H9 (cell line): ENCODE results near the gene F5. TPM values are rescaled to one million over a fixed set of nuclear protein-coding genes. Genes with fewer than 3 reads are reported as not detected.

Experiments used
- DNase-seq: peaks from one replicate; pipeline ENCODE4 v3.0.0-alpha.2; 2017
- H2AFZ ChIP-seq: one replicate; pipeline ENCODE4 v1.6.1; 2013; ENCODE audit warnings: mild to moderate bottlenecking, low read length, control low read depth, moderate library complexity
- H2AK5ac ChIP-seq: 2 replicates; pipeline ENCODE4 v1.6.1; 2013; ENCODE audit warnings: low read length, control low read depth, mixed read lengths; ENCODE audit not compliant: insufficient read length
- H2BK120ac ChIP-seq: one replicate; pipeline ENCODE4 v1.6.1; 2013; ENCODE audit warnings: low read depth, mild to moderate bottlenecking, low read length, control low read depth, inconsistent platforms; ENCODE audit not compliant: poor library complexity, severe bottlenecking
- H2BK12ac ChIP-seq: 2 replicates; pipeline ENCODE4 v1.6.1; 2013; ENCODE audit warnings: low read length, control low read depth, mixed read lengths, low read depth; ENCODE audit not compliant: insufficient read length
- H2BK15ac ChIP-seq: 2 replicates; pipeline ENCODE4 v1.6.1; 2013; ENCODE audit warnings: low read depth, low read length, control low read depth
- H2BK20ac ChIP-seq: one replicate; pipeline ENCODE4 v1.6.1; 2013; ENCODE audit warnings: low read depth, mild to moderate bottlenecking, low read length, control low read depth, inconsistent platforms; ENCODE audit not compliant: poor library complexity, severe bottlenecking
- H2BK5ac ChIP-seq: 2 replicates; pipeline ENCODE4 v1.6.1; 2013; ENCODE audit warnings: low read length, control low read depth, mixed read lengths; ENCODE audit not compliant: insufficient read length
- H3K14ac ChIP-seq: 2 replicates; pipeline ENCODE4 v1.6.1; 2013; ENCODE audit warnings: low read length, control low read depth; ENCODE audit not compliant: insufficient read depth
- H3K18ac ChIP-seq: 2 replicates; pipeline ENCODE4 v1.6.1; 2013; ENCODE audit warnings: low read depth, mild to moderate bottlenecking, mixed read lengths, low read length, control low read depth; ENCODE audit not compliant: insufficient read length
- H3K23ac ChIP-seq: 2 replicates; pipeline ENCODE4 v1.6.1; 2013; ENCODE audit warnings: low read length, control low read depth, mixed read lengths, low read depth; ENCODE audit not compliant: insufficient read length
- H3K23me2 ChIP-seq: 2 replicates; pipeline ENCODE4 v1.6.1; 2013; ENCODE audit warnings: low read depth, mild to moderate bottlenecking, mixed read lengths, low read length, control low read depth; ENCODE audit not compliant: insufficient read length, poor library complexity, severe bottlenecking
- H3K27ac ChIP-seq: 2 replicates; pipeline ENCODE4 v1.5.1; 2013; ENCODE audit warnings: low read length, control low read depth, mixed read lengths, low read depth; ENCODE audit not compliant: insufficient read length
- H3K27me3 ChIP-seq: 2 replicates; pipeline ENCODE4 v1.6.1; 2013; ENCODE audit warnings: low read length, control low read depth, inconsistent platforms; ENCODE audit not compliant: insufficient read depth
- H3K4ac ChIP-seq: 2 replicates; pipeline ENCODE4 v1.6.1; 2013; ENCODE audit warnings: low read depth, mild to moderate bottlenecking, control low read depth, inconsistent platforms, low read length, moderate library complexity
- H3K4me1 ChIP-seq: 2 replicates; pipeline ENCODE4 v1.6.1; 2013; ENCODE audit warnings: low read length, control low read depth, inconsistent platforms; ENCODE audit not compliant: insufficient read depth
- H3K4me2 ChIP-seq: 2 replicates; pipeline ENCODE4 v1.6.1; 2013; ENCODE audit warnings: low read length, control low read depth, mixed read lengths; ENCODE audit not compliant: insufficient read length, insufficient read depth
- H3K56ac ChIP-seq: 2 replicates; pipeline ENCODE4 v1.6.1; 2013; ENCODE audit warnings: low read depth, mild to moderate bottlenecking, mixed read lengths, low read length, control low read depth; ENCODE audit not compliant: insufficient read length
- H3K79me1 ChIP-seq: 2 replicates; pipeline ENCODE4 v1.6.1; 2013; ENCODE audit warnings: low read depth, mild to moderate bottlenecking, moderate library complexity, low read length, control low read depth, inconsistent platforms; ENCODE audit not compliant: insufficient read depth, poor library complexity, severe bottlenecking
- H3K79me2 ChIP-seq: 2 replicates; pipeline ENCODE4 v1.6.1; 2013; ENCODE audit warnings: low read length, control low read depth, inconsistent platforms; ENCODE audit not compliant: insufficient read depth
- H3K9ac ChIP-seq: 2 replicates; pipeline ENCODE4 v1.6.1; 2013; ENCODE audit warnings: low read length, control low read depth, mixed read lengths; ENCODE audit not compliant: insufficient read length; ENCODE audit errors: extremely low read depth
- H3K9me3 ChIP-seq: one replicate; pipeline ENCODE4 v1.6.1; 2013; ENCODE audit warnings: low read depth, low read length, inconsistent platforms; ENCODE audit not compliant: control insufficient read depth
- H3T11ph ChIP-seq: one replicate; pipeline ENCODE4 v1.6.1; 2013; ENCODE audit warnings: mild to moderate bottlenecking, low read length, control low read depth, inconsistent platforms
- H4K20me1 ChIP-seq: one replicate; pipeline ENCODE4 v1.6.1; 2013; ENCODE audit not compliant: control insufficient read depth, insufficient read length, insufficient read depth
- H4K5ac ChIP-seq: 2 replicates; pipeline ENCODE4 v1.6.1; 2013; ENCODE audit warnings: low read depth, mild to moderate bottlenecking, mixed read lengths, low read length, control low read depth; ENCODE audit not compliant: insufficient read length
- H4K8ac ChIP-seq: replicated peaks from 2 replicates; pipeline ENCODE4 v1.6.1; 2013; ENCODE audit warnings: low read length, control low read depth, mixed read lengths, low read depth; ENCODE audit not compliant: insufficient read length
- H4K91ac ChIP-seq: 2 replicates; pipeline ENCODE4 v1.6.1; 2013; ENCODE audit warnings: low read depth, mild to moderate bottlenecking, moderate library complexity, mixed read lengths, low read length, control low read depth; ENCODE audit not compliant: insufficient read length
- H3K27ac Mint-ChIP-seq, 3 experiments: 2 replicates in 2 of 3; 3 replicates in 1 of 3; pipeline ENCODE4 v1.8.0; 2020 to 2021; ENCODE audit warnings: mixed read lengths in 3 of 3, mild to moderate bottlenecking in 1 of 3, moderate library complexity in 1 of 3
- H3K27me3 Mint-ChIP-seq: 2 replicates; pipeline ENCODE4 v1.8.0; 2021; ENCODE audit warnings: low read depth, mild to moderate bottlenecking, moderate library complexity, mixed read lengths
- H3K36me3 Mint-ChIP-seq, 3 experiments: 2 replicates in 2 of 3; 3 replicates in 1 of 3; pipeline ENCODE4 v1.8.0; 2020 to 2021; ENCODE audit warnings: low read depth in 3 of 3, mixed read lengths in 3 of 3; ENCODE audit not compliant: insufficient read depth in 1 of 3
- H3K4me1 Mint-ChIP-seq, 2 experiments: 2 replicates each; pipeline ENCODE4 v1.8.0; 2020; ENCODE audit warnings: mixed read lengths in 2 of 2
- H3K4me3 Mint-ChIP-seq, 2 experiments: 2 replicates in 1 of 2; 3 replicates in 1 of 2; pipeline ENCODE4 v1.8.0; 2020 to 2021; ENCODE audit warnings: mild to moderate bottlenecking in 2 of 2, mixed read lengths in 2 of 2, moderate library complexity in 1 of 2
- H3K9me3 Mint-ChIP-seq, 2 experiments: 2 replicates in 1 of 2; 3 replicates in 1 of 2; pipeline ENCODE4 v1.8.0; 2020; ENCODE audit warnings: mild to moderate bottlenecking in 2 of 2, mixed read lengths in 2 of 2, moderate library complexity in 1 of 2
- WGBS: extraction: QIAGEN DNeasy Blood & Tissue Kit; methylation state at CpG from one replicate; pipeline ENCODE4 v1.1.7; 2013; ENCODE audit warnings: missing lambda C conversion rate, low lambda C conversion rate, mixed read lengths; ENCODE audit not compliant: insufficient read length; ENCODE audit errors: extremely low coverage; 5-methylcytosine and 5-hydroxymethylcytosine counted together
- total RNA-seq: library from RNA; stranded (reverse); gene quantifications from 2 replicates; pipeline ENCODE4 v1.2.1, GENCODE V29; 2021
- TF ChIP-seq, protein P1 (sequence below): fragments of 200-600 bp; sonication (generic); conservative IDR thresholded peaks from 3 replicates; pipeline ENCODE4 v1.8.0; 2021; ENCODE audit warnings: antibody characterized with exemption, mild to moderate bottlenecking

The F5 gene
- total RNA-seq, 1 experiment from 2014 or later: 0.04 TPM

DNA sequence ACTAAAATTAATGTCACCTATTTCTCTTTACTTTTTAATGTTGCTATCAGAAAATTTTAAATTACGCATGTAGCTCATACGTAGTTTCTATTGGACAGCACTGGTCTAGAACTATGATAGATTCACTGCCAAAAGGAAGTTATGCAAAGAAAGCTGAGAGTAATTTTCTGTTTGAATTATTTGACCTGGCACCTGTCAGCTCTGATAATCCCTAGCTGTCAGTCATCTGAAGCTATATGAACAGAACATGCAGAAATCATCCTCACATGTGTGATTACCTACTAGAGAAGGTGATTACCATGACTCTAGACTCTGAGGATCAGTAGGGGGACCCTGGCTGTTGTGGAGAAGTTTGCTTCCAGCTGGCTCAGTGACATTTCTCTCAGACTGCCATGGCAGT lies 40.8 kb downstream of the F5 start:
- WGBS: no CpG with 5 or more reads among the region's 2 CpGs
- Histone ChIP-seq H4K20me1 (no peaks in the 10 kb centered on the region), H4K91ac (no peak overlapping the region), H2BK15ac (no peak overlapping the region), H3K56ac (no peak overlapping the region), H2BK20ac (no peak overlapping the region), H3K4me1 (no peaks in the 10 kb centered on the region), H2AK5ac (no peak overlapping the region), H4K5ac (no peak overlapping the region), H3K14ac (no peak overlapping the region), H2AFZ (no peak overlapping the region), H3K4me2 (no peak overlapping the region), H4K8ac (no peak overlapping the region), H2BK12ac (no peak overlapping the region), H3K27ac (no peak overlapping the region), H3K27me3 (no peaks in the 10 kb centered on the region), H2BK120ac (no peak overlapping the region), H3K79me2 (no peaks in the 10 kb centered on the region), H3K4ac (no peak overlapping the region), H3K9me3 (no peaks in the 10 kb centered on the region), H3K23me2 (no peaks in the 10 kb centered on the region), H3K18ac (no peak overlapping the region), H3K9ac (no peak overlapping the region), H3K79me1 (no peaks in the 10 kb centered on the region), H2BK5ac (no peak overlapping the region), H3T11ph (no peak overlapping the region), H3K23ac (no peak overlapping the region)
- Mint-ChIP-seq H3K36me3 (no peaks in the 10 kb centered on the region), H3K4me3 (no peak overlapping the region), H3K27ac (no peak overlapping the region), H3K27me3 (no peaks in the 10 kb centered on the region), H3K4me1 (0 out of 4 replicates have a peak, but pooled peaks cover 2 to 5% of the 10 kb centered on the region in 2 experiments), H3K9me3 (no peaks in the 10 kb centered on the region)
- TF ChIP-seq, protein P1, sequence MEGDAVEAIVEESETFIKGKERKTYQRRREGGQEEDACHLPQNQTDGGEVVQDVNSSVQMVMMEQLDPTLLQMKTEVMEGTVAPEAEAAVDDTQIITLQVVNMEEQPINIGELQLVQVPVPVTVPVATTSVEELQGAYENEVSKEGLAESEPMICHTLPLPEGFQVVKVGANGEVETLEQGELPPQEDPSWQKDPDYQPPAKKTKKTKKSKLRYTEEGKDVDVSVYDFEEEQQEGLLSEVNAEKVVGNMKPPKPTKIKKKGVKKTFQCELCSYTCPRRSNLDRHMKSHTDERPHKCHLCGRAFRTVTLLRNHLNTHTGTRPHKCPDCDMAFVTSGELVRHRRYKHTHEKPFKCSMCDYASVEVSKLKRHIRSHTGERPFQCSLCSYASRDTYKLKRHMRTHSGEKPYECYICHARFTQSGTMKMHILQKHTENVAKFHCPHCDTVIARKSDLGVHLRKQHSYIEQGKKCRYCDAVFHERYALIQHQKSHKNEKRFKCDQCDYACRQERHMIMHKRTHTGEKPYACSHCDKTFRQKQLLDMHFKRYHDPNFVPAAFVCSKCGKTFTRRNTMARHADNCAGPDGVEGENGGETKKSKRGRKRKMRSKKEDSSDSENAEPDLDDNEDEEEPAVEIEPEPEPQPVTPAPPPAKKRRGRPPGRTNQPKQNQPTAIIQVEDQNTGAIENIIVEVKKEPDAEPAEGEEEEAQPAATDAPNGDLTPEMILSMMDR: no peak
- DNase-seq: no peak
